NCI-H526 (cell line): ENCODE measurements around the gene TUG1.
A peak's percentile ranks its signal among the peaks of the same experiment; 100 is the strongest.

Source experiments
- DNase-seq, 2 experiments: peaks; one replicate each; lab custom pipeline; 2025; lab: John Stamatoyannopoulos, UW

Gene TUG1

GRCh38 chr22:30947816-30948454 is 21.1 kb upstream of the TUG1 start:
- peak; percentile 24 to 40 for DNase-seq

GRCh38 chr22:30948930-30949342 is 20.1 kb upstream of the TUG1 start:
- DNase-seq, result peak in 1 of 2 experiments; percentile 15

DNA sequence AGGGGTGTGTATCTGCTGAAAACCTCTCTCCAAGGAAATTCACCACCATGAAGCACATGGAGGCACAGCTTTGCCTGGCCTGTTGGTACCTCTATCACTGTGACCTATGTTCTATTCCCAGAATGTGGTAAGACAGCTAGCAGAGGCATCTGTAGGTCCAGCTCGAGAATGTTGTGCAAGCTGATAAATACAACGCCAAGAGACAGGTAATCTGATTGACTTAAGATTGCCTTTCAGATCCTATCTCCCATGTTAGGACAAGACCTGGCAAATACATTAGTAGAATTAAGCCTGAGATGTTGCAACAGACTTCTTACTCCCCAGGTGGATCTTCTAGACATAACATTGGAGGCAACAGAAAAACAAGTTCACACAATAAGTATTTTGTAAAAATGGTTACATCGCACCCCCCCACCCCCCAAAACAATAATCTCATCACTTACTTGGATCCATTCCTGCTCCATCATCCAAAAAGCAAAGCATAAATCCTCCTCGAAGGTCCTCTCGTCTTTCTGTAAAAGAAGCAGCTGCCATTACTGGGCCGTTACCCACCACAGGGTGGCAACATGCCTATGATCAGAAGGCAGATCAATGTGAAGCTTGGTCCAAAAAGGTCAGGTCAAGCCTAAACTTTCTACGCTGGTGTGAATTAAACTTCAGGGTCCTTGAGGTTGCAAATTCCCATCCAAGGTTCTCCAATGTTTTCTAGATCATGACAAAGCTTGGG is 19.0 kb upstream of the TUG1 start:
- no peak for DNase-seq

GRCh38 chr22:30953206-30953605 is 15.9 kb upstream of the TUG1 start:
- no peak for DNase-seq

DNA sequence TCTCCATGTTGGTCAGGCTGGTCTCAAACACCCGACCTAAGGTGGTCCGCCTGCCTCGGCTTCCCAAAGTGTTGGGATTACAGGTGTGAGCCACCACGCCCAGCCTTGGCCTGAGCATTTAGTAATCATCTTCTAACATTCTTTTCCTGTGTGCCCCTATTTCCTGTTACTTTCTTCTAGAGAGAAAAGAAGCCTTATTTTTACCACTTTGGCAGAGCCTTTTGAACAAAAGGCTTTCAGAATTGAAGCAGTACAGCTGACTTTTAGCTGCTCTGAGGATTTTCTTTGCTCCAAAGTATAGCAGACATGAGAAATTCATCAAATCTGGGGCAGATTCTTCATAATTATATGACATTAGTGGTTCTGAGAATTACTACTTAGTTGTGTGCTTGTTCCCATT is 13.9 kb upstream of the TUG1 start:
- DNase-seq, result no peak

GRCh38 chr22:30964858-30965257 is 4.2 kb upstream of the TUG1 start:
- no peak for DNase-seq

GRCh38 chr22:30968015-30968923 is 796 bp upstream of the TUG1 start, which contains the start of gene MORC2:
Gene MORC2 (minus strand): TSS chr22:30968774. CDS start chr22:30967889, 885 bp downstream.
- peak; percentile 68 to 80 for DNase-seq

- DNase-seq, result peak; percentile 23 to 74
Measured at GRCh38 chr22:30969532-30970355, 679 bp downstream of the TUG1 start.

- DNase-seq, result no peak
Measured at GRCh38 chr22:30970356-30970746, 1.3 kb downstream of the TUG1 start.

DNA sequence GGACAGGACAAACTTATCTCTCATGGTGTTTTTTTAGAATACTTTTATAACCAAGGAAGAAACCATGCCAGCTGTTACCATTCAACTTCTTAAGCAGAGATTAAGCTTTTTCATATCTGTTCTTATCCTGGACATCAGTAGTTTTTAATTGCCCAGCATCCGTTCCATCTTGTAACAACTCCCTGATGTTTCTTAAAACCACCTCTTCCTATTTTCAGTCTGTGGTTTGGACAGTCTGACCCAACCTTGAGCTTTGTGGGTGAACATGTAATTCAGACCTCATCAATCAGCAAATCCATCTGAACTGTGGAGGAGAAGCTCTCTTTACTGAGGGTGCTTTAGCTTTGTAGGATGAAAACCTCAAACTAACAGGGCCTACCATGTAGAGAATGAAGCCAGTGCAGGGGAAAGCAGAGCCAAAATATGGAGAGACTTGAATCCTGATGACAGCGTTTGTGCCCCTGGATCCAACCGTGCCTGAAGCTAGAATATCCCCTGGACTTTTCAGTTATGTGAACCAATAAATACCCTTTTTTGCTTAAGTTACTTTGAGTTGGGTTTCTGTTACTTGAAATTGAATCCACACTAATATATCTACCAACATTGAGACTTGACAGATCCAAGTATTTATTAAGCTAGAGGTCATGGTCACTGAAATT is 9.4 kb downstream of the TUG1 start:
- DNase-seq, result no peak

DNA sequence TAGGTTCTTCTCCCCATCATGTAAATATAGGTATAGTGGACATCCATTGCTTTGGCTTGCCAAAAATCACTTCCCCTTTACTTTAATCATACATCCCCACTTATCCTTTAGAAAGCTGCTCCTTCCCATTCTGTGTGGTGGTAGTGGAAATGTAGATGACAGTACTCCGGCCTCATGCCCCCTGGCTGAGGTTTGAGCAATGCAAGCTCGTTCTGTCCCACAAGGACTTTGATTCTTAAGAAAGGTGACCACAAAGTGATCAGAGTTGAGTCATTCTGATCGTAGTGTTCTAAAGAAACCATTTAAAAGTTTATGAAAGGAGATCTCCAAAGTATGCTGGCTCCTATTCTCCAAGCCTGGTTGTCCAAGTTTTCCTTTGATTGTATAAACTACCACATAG is 10.9 kb downstream of the TUG1 start:
- DNase-seq, result no peak

DNA sequence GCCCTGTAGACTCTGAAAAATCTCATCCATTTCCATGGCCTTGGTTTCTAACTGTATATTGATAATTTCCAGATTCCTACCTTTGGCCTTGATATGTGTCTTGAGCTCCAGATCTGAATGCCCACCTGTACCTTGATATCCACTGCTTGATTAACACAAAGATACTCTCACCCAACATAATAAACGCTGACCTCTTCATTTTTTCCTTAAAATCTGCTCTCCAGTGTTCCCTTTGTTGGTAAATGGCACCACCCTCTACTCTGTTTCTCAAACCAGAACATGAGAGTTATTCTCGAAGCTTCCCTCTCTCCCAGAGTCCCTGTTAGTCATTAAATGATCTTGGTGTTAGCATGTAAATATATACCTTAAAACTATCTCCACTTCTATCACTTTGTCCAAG is 13.4 kb downstream of the TUG1 start:
- no peak for DNase-seq

GRCh38 chr22:30984317-30984716 is 15.3 kb downstream of the TUG1 start:
- no peak for DNase-seq

GRCh38 chr22:30985561-30986208 is 16.6 kb downstream of the TUG1 start:
- peak; percentile 6 to 7 for DNase-seq

DNA sequence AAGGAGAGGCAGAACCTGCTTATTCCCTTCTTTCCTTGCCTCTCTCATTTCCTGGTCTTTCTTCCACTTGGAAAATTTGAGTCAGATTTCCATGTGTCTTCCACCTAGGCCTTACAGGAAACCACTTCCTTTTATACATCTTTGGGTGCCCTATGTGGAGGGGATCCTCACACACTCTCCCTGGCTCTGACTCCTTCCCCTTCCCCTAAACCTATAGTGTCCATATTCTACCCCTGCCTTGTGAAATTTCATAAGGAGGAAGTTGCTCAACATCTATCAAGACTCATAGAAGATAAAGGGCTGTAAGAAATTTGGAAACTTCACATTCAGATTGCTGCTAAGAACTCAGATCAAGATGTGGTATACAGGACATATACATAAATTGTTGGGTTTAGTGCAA is 20.4 kb downstream of the TUG1 start:
- DNase-seq, result no peak

DNA sequence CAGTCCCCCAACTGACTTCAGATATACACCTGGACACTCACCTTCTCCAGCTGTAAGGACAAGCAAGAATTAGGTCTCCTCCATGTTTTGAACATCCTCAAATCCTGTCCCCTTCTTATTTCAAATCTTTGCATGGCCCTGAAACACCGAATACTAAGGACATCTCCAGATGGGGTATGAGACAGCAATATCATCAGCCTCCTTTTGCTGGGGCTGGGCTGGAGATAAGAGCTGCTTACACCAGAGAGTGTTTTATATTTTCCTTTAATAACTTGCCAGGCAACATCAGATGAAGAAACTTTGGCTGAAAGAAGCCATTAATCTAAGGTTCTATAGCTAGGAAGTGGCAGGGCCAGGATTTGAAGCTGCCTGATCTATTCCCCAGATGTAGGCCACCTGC is 21.6 kb downstream of the TUG1 start:
- DNase-seq, result no peak

DNA sequence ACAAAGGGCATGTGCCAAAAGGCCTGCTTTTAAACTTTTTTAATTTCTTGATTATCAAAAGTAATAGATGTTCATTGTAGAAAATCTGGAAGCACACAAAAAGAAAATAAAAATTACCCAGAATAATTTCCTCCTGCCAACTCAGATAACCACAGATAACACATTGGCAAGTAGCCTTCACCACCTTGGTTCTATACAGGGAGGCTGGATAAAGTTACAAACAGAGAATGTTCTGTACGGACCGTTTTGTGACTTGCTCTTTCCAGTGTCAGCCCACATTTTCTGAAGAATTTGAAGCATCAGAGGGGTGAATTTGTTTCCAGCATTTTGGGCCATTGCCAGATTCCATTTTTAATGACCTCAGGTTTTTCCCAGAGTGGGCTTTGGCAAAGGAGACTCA is 23.5 kb downstream of the TUG1 start:
- DNase-seq, result no peak

DNA sequence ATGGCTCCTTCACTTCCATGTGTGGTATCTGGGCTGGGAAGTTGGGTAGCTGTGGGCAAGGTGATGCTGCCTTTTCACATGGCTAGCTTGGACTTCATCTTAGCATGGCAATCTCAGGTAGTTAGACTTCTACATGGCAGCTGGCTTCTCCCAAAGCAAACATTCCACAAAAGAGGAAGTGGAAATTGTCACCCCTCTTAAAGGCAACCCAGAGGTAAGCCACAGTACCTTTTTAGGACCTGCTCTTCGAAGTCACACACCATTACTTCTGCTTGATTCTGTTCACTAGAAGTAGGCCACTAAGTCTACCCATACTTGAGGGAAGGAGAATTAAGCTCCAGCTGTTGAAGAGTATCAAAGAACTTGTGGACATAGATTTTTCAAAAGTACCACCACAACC is 25.9 kb downstream of the TUG1 start:
- DNase-seq, result no peak

DNA sequence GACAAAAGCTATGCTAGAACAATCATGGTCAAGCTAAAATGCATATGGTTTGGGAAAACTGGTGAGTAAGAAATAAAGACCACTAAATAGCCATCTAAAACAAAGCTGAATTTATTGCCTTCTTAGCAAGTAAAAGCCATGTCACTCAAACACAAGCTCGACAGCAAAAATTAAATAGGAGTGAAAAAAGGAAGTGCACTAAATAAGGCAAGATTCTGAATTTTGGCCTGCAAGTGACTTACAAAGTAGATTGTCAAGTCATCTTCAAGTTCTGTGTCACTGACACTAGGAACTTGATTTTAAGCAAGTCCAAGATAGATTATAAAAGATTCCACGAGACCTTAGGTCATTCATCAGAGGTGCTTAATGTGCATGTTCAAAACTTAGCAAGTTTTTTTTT is 27.4 kb downstream of the TUG1 start:
- no peak for DNase-seq

DNA sequence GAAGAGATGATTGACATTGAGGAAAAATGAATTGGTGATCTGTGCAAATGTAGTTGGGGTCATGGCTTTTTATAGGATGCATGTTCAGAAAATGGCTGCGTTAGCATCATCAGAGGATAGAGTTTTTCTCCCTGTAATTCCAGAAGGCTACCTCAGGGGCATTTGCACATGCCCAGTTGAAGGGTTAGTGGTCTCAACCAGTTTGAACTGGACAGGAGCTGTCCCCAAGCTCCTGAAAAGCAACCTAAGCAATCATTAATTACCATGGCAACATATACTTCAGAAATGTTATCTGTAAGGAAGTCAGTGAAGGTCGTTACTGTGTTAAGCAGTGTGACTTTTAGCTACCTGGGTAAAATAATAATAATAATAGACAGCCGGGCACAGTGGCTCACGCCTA is 29.3 kb downstream of the TUG1 start:
- DNase-seq, result no peak
